Duodenal mucosa (tissue), 2 donors: ENCODE measurements around the gene KCNE5.
"Not testable (repeated sequence)": the region's sequence is repeated elsewhere in the genome, so short reads cannot be mapped to it uniquely, and the experiment has no call there.

Source experiments
- H3K27ac ChIP-seq: one replicate; pipeline ENCODE4 v1.7.0; 2013; ENCODE audit warnings: low read depth, low read length
- H3K27me3 ChIP-seq, 2 donors: one replicate each; pipeline ENCODE4 v1.7.0; 2013; ENCODE audit warnings: low read length in 2 of 2, control low read depth in 1 of 2; ENCODE audit not compliant: insufficient read depth in 2 of 2, control insufficient read depth in 1 of 2
- H3K36me3 ChIP-seq, 2 donors: one replicate each; pipeline ENCODE4 v1.7.0; 2013; ENCODE audit warnings: low read length in 2 of 2, control low read depth in 1 of 2; ENCODE audit not compliant: insufficient read depth in 2 of 2, control insufficient read depth in 1 of 2
- H3K4me1 ChIP-seq, 2 donors: one replicate each; pipeline ENCODE4 v1.7.0; 2013; ENCODE audit warnings: low read length in 2 of 2, control low read depth in 1 of 2; ENCODE audit not compliant: insufficient read depth in 2 of 2, control insufficient read depth in 1 of 2
- H3K4me3 ChIP-seq, 2 donors: one replicate each; pipeline ENCODE4 v1.7.0; 2013; ENCODE audit warnings: low read length in 2 of 2, low read depth in 1 of 2
- H3K9ac ChIP-seq, 2 donors: one replicate each; pipeline ENCODE4 v1.7.0; 2013; ENCODE audit warnings: low read length in 2 of 2, low read depth in 1 of 2
- H3K9me3 ChIP-seq, 2 donors: one replicate each; pipeline ENCODE4 v1.7.0; 2013; ENCODE audit warnings: low read length in 2 of 2, control low read depth in 1 of 2; ENCODE audit not compliant: control insufficient read depth in 1 of 2

The KCNE5 gene

GRCh38 chrX:109624641-109625616 is at the start of gene KCNE5:
TSS of gene KCNE5 (minus strand) at chrX:109625172. CDS start at chrX:109625020, 152 bp downstream.
- no peak within 1 kb of the TSS for H3K9ac ChIP-seq
- H3K9me3 ChIP-seq: no peaks in the 10 kb centered on the region
- H3K4me1 ChIP-seq: no peaks in the 10 kb centered on the region
- no peak within 1 kb of the TSS for H3K27ac ChIP-seq
- H3K27me3 ChIP-seq: no peaks in the 10 kb centered on the region
- no peaks in the 10 kb centered on the region for H3K36me3 ChIP-seq
- no peak within 1 kb of the TSS for H3K4me3 ChIP-seq

- Histone ChIP-seq H3K27ac (no peak overlapping the region), H3K4me1 (no peaks in the 10 kb centered on the region), H3K36me3 (peaks cover 5 to 13% of the 10 kb centered on the region in 2 donors), H3K9ac (no peak overlapping the region), H3K27me3 (no peaks in the 10 kb centered on the region), H3K4me3 (no peak overlapping the region), H3K9me3 (no peaks in the 10 kb centered on the region)
These were observed 47.3 kb upstream of the KCNE5 start for GRCh38 chrX:109672239-109672638.

- H3K27me3 ChIP-seq, H3K9me3 ChIP-seq, H3K4me3 ChIP-seq, H3K4me1 ChIP-seq, H3K36me3 ChIP-seq, H3K9ac ChIP-seq, H3K27ac ChIP-seq: not testable (repeated sequence)
These were observed 46.2 kb upstream of the KCNE5 start for GRCh38 chrX:109671170-109671569.

GRCh38 chrX:109667986-109668385 is 43.0 kb upstream of the KCNE5 start:
- no peaks in the 10 kb centered on the region for H3K27me3 ChIP-seq
- no peak overlapping the region for H3K4me3 ChIP-seq
- H3K4me1 ChIP-seq: no peaks in the 10 kb centered on the region
- no peak overlapping the region for H3K27ac ChIP-seq
- H3K36me3 ChIP-seq: peaks cover 3 to 9% of the 10 kb centered on the region in 2 donors
- H3K9me3 ChIP-seq: no peaks in the 10 kb centered on the region
- H3K9ac ChIP-seq: no peak overlapping the region

GRCh38 chrX:109660435-109661143 is 35.6 kb upstream of the KCNE5 start:
- no peaks in the 10 kb centered on the region for H3K4me1 ChIP-seq
- no peak overlapping the region for H3K27ac ChIP-seq
- peaks cover 7 to 24% of the 10 kb centered on the region in 2 donors for H3K36me3 ChIP-seq
- no peaks in the 10 kb centered on the region for H3K9me3 ChIP-seq
- no peaks in the 10 kb centered on the region for H3K27me3 ChIP-seq
- no peak overlapping the region for H3K4me3 ChIP-seq
- H3K9ac ChIP-seq: no peak overlapping the region

GRCh38 chrX:109658391-109658790 is 33.4 kb upstream of the KCNE5 start:
- no peak overlapping the region for H3K27ac ChIP-seq
- H3K36me3 ChIP-seq: peaks cover 7 to 22% of the 10 kb centered on the region in 2 donors
- H3K9me3 ChIP-seq: no peaks in the 10 kb centered on the region
- no peak overlapping the region for H3K4me3 ChIP-seq
- H3K9ac ChIP-seq: no peak overlapping the region
- no peaks in the 10 kb centered on the region for H3K4me1 ChIP-seq
- H3K27me3 ChIP-seq: no peaks in the 10 kb centered on the region

- not testable (repeated sequence) for H3K9me3 ChIP-seq, H3K4me3 ChIP-seq, H3K4me1 ChIP-seq, H3K27me3 ChIP-seq, H3K9ac ChIP-seq, H3K27ac ChIP-seq
- peaks cover 7 to 16% of the 10 kb centered on the region in 2 donors for H3K36me3 ChIP-seq
These were observed 32.4 kb upstream of the KCNE5 start for GRCh38 chrX:109657364-109657763.

- no peak overlapping the region for H3K9ac ChIP-seq
- no peak overlapping the region for H3K4me3 ChIP-seq
- no peaks in the 10 kb centered on the region for H3K27me3 ChIP-seq
- no peak overlapping the region for H3K27ac ChIP-seq
- peaks cover 7 to 12% of the 10 kb centered on the region in 2 donors for H3K36me3 ChIP-seq
- H3K9me3 ChIP-seq: no peaks in the 10 kb centered on the region
- H3K4me1 ChIP-seq: no peaks in the 10 kb centered on the region
These were observed 31.8 kb upstream of the KCNE5 start for GRCh38 chrX:109656774-109657173.

GRCh38 chrX:109655502-109656201 is 30.7 kb upstream of the KCNE5 start:
- no peak overlapping the region for H3K27ac ChIP-seq
- H3K4me3 ChIP-seq: no peak overlapping the region
- no peaks in the 10 kb centered on the region for H3K4me1 ChIP-seq
- H3K36me3 ChIP-seq: peaks cover 7 to 11% of the 10 kb centered on the region in 2 donors
- no peaks in the 10 kb centered on the region for H3K27me3 ChIP-seq
- H3K9ac ChIP-seq: no peak overlapping the region
- H3K9me3 ChIP-seq: no peaks in the 10 kb centered on the region
